IPS DF 6.9 (cell line): Measurements from ENCODE around the gene DMPK.

Experiments
- DNase-seq: peaks from one replicate; pipeline ENCODE4 v3.0.0-alpha.2; 2013; ENCODE audit warnings: low read depth, low spot score
- H3K27ac ChIP-seq: one replicate; pipeline ENCODE4 v1.5.1; 2013; ENCODE audit warnings: low read length, control low read depth
- H3K27me3 ChIP-seq: 2 replicates; pipeline ENCODE4 v1.6.1; 2013; ENCODE audit warnings: mild to moderate bottlenecking, low read length; ENCODE audit not compliant: control insufficient read depth, insufficient read depth
- H3K36me3 ChIP-seq: 2 replicates; pipeline ENCODE4 v1.6.1; 2013; ENCODE audit warnings: low read length; ENCODE audit not compliant: control insufficient read depth, insufficient read depth
- H3K4me1 ChIP-seq: 2 replicates; pipeline ENCODE4 v1.6.1; 2013; ENCODE audit warnings: low read length; ENCODE audit not compliant: control insufficient read depth, insufficient read depth
- H3K4me3 ChIP-seq: 2 replicates; pipeline ENCODE4 v1.5.1; 2013; ENCODE audit warnings: mild to moderate bottlenecking, low read length
- H3K9me3 ChIP-seq: 2 replicates; pipeline ENCODE4 v1.6.1; 2013; ENCODE audit warnings: low read length, inconsistent platforms; ENCODE audit not compliant: control insufficient read depth, insufficient read depth
- WGBS: extraction: QIAGEN DNeasy Blood & Tissue Kit; methylation state at CpG from one replicate; pipeline ENCODE4 v1.1.7; 2013; ENCODE audit warnings: mixed read lengths, missing lambda C conversion rate; ENCODE audit not compliant: insufficient read length, insufficient coverage; 5-methylcytosine and 5-hydroxymethylcytosine counted together

DMPK gene

DNA sequence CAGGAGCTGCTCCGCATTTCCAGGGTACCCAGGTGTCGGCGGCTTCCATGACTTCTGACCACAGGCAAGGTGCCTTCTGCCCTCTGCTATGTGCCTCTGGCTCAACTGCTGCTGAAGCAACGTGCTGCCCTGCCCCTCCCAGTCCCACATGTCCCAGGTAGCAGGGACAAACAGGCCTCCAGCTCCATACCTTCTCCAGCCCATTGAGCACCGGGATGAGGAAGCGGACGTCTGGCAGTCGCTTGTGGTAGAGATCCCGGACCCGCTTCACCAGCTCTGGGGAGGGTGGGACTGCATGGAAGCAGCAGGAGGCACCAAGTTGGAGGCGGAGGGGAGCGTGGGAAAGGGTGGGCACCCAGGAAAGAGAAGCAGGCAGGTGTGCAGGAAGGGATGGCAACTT is 40.9 kb upstream of the DMPK start:
- DNase-seq, result no peak
- Histone ChIP-seq H3K27ac (no peak overlapping the region), H3K36me3 (peaks cover 42% of the 10 kb centered on the region), H3K9me3 (no peaks in the 10 kb centered on the region), H3K27me3 (no peaks in the 10 kb centered on the region), H3K4me1 (no peaks in the 10 kb centered on the region; the same call in 1 of the 2 replicates), H3K4me3 (no peak overlapping the region)
- no CpG with 5 or more reads among the region's 12 CpGs for WGBS

DNA sequence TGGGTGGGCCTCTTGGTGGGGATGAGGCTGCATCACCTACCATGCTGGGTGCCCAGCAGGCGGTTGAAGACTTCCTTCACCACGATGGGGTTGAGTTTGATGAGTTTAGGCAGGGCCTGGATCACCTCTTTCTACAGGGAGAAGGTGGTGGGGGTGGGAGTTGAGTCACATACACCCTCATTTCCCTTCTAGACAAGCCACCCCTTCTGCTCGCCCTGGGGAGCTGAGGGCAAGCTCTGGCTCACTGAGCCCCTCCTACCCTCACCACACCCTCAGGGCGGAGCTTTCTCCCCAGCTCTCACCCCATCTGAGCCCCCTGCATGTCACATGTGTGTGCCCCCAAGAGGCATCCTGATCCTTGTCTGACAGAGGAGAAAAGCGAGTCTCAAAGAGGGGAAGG is 40.4 kb upstream of the DMPK start:
- no CpG with 5 or more reads among the region's 5 CpGs for WGBS

DNA sequence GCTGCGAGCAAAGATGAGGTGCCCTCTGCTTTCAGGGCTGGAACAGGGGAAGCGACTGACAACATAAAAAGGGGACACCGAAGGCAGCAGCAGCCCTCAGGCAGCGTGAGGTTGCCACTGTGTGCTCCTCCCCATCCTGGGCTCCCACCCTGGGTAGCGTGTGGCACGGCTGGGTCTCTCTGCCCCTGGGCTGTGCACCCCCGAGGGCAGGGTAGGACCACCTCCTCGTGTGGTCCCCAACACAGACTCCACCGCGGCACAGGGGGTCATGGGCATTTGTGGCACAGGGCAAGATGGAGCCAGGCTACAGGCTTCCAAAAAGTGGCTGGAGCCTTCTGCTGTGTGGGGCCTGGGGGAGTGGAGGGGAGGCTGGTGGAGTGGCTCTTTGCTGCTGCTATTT is 39.3 kb upstream of the DMPK start:
- Histone ChIP-seq H3K27me3 (no peaks in the 10 kb centered on the region), H3K9me3 (no peaks in the 10 kb centered on the region), H3K27ac (no peak overlapping the region), H3K4me3 (no peak overlapping the region), H3K36me3 (peaks cover 30% of the 10 kb centered on the region), H3K4me1 (peaks cover 5% of the 10 kb centered on the region)
- no CpG with 5 or more reads among the region's 10 CpGs for WGBS
- no peak for DNase-seq

More for the DNA sequence above, 40.4 kb upstream of the DMPK start:
- H3K36me3 ChIP-seq, result peaks cover 41% of the 10 kb centered on the region
- DNase-seq, result no peak
- H3K4me3 ChIP-seq, result no peak overlapping the region
- no peaks in the 10 kb centered on the region for H3K9me3 ChIP-seq
- no peaks in the 10 kb centered on the region for H3K27me3 ChIP-seq
- H3K27ac ChIP-seq, result no peak overlapping the region
- H3K4me1 ChIP-seq, result peaks cover 3% of the 10 kb centered on the region

DNA sequence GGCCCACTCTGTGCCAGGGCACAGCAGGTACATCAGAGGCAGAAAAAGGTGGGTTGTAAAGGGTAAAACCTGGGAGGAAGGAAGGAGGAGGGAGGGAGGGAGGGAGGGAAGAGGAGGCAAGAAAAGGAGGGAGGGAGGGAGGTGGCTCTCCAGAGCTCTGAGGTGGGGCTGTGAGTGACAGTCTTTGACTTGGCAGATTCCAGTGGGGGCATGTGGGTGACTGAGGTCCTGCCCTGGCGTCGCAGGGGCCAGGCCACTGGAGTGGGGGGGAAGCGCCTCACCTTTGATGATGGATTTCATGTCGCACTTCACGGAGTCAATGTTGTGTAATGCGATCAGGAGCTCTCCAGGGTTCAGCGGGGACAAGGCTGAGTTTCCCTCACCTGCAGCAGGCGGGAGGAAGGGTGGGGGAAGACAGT is 38.8 kb upstream of the DMPK start:
- no peaks in the 10 kb centered on the region for H3K9me3 ChIP-seq
- H3K4me1 ChIP-seq, result peaks cover 5% of the 10 kb centered on the region
- peaks cover 26% of the 10 kb centered on the region for H3K36me3 ChIP-seq
- H3K4me3 ChIP-seq, result no peak overlapping the region
- no peak overlapping the region for H3K27ac ChIP-seq
- H3K27me3 ChIP-seq, result no peaks in the 10 kb centered on the region
- WGBS, result no CpG with 5 or more reads among the region's 8 CpGs
- no peak for DNase-seq

GRCh38 chr19:45820413-45821102 is 38.3 kb upstream of the DMPK start:
- no peak for DNase-seq
- H3K27me3 ChIP-seq, result no peaks in the 10 kb centered on the region
- WGBS, result no CpG with 5 or more reads among the region's 20 CpGs
- peaks cover 21% of the 10 kb centered on the region for H3K36me3 ChIP-seq
- no peak overlapping the region for H3K4me3 ChIP-seq
- H3K4me1 ChIP-seq, result peaks cover 5% of the 10 kb centered on the region
- H3K9me3 ChIP-seq, result no peaks in the 10 kb centered on the region
- H3K27ac ChIP-seq, result no peak overlapping the region

DNA sequence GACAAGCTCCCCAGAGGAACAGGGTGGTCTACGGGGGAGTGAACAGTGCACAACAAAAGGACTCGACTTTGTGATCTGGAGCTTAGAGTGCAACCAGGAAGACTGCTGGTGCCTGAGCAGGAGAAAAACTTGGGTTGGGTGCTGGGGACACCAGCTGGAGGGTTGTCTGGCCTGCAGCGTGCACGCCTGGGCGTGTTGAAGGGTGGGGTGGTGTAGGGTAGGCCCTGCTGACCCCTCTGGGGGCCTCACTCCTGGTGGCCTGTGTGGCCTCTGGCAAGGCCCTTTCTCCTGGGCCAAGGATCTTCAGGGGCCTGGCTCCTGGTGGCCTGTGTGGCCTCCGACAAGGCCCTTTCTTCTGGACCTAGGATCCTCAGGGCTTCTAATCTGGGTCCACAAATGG is 37.5 kb upstream of the DMPK start:
- Histone ChIP-seq H3K9me3 (no peaks in the 10 kb centered on the region), H3K27me3 (no peaks in the 10 kb centered on the region), H3K4me1 (peaks cover 5% of the 10 kb centered on the region), H3K4me3 (no peak overlapping the region), H3K27ac (no peak overlapping the region), H3K36me3 (peaks cover 15% of the 10 kb centered on the region)
- DNase-seq, result no peak
- no CpG with 5 or more reads among the region's 6 CpGs for WGBS

DNA sequence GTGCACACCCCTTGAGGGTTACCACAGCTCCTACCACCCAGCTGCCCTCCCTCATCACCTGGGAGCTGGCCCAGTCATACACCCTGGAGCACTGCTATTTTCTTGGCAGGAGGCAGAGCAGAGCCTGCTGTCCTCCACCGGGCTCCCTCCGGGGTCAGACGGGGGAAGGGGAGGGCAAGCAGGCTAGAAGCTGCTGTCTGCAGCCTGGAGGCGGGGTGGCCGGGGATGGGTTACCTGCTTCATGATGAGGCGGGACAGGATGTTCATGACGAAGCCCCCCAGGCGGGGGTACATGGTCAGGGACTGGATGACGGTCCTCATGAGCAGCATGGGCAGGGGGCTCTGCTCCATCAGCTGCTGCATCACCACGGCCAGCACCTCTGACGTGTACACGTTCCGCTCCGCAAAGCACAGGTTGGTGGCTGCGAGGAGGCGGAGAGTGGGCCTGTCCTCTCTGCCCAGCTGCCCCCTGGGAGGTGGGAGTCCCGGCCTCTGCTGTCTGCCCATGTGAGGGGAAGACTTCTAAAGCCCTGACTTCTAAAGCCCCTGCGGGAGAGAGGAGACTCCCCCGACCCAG is 35.5 kb upstream of the DMPK start:
- H3K4me1 ChIP-seq, result peaks cover 8% of the 10 kb centered on the region
- H3K36me3 ChIP-seq, result peaks cover 9% of the 10 kb centered on the region; the same call in 1 of the 2 replicates
- no peaks in the 10 kb centered on the region for H3K27me3 ChIP-seq
- DNase-seq, result no peak
- no CpG with 5 or more reads among the region's 19 CpGs for WGBS
- H3K9me3 ChIP-seq, result no peaks in the 10 kb centered on the region
- no peak overlapping the region for H3K27ac ChIP-seq
- H3K4me3 ChIP-seq, result no peak overlapping the region

DNA sequence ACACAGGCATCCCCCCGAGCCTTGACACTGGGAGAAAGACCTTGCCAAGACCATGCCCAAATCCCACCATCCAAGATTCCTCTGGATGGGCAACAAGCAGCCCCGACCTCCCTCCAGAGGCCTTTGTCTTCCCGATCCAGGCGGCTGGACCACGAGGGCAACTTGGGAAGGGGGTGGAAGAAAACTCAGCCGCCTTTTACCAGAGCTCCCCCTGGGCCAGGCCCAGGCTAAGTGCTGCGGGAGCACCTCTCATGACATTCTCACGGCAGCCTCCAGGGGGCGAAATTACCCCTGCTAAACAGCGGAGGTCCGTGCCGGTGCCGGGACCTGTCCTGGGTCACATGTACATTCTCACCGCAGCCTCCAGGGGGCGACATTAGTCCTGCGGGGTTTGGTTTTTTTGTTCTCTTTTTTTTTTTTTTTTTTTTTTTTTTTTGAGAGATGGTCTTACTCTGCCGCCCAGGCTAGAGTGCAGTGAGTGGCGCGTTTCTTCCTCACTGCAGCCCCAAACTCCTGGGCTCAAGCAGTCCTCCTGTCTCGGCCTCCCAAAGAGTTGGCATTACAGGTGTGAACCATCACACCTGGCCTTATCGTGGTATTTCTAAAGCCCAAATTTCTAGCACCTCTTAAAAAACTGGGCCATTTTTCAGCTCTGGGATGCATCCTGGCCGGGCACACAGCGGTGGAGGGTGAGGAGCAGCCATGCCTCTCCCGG is 34.9 kb upstream of the DMPK start:
- peak; percentile 96 for DNase-seq
- H3K36me3 ChIP-seq, result 0 out of 2 replicates have a peak, but pooled peaks cover 4% of the 10 kb centered on the region
- no peaks in the 10 kb centered on the region for H3K9me3 ChIP-seq
- H3K27ac ChIP-seq, result no peak overlapping the region
- no CpG with 5 or more reads among the region's 24 CpGs for WGBS
- H3K4me3 ChIP-seq, result peak overlapping the region; percentile 45; the same call in 1 of the 2 replicates
- H3K27me3 ChIP-seq, result no peaks in the 10 kb centered on the region
- peaks cover 8% of the 10 kb centered on the region for H3K4me1 ChIP-seq

GRCh38 chr19:45816236-45817009 is 34.1 kb upstream of the DMPK start:
- no peak for DNase-seq
- H3K9me3 ChIP-seq, result no peaks in the 10 kb centered on the region
- H3K4me3 ChIP-seq, result peak overlapping the region; percentile 45; the same call in 1 of the 2 replicates
- no peaks in the 10 kb centered on the region for H3K27me3 ChIP-seq
- H3K27ac ChIP-seq, result no peak overlapping the region
- H3K36me3 ChIP-seq, result 0 out of 2 replicates have a peak, but pooled peaks cover 4% of the 10 kb centered on the region
- whole genome bisulfite sequencing, result no CpG with 5 or more reads among the region's 18 CpGs
- H3K4me1 ChIP-seq, result peaks cover 8% of the 10 kb centered on the region
